OCI-LY7 (cell line): ENCODE data around the gene SHH. TPM values are rescaled to one million over a fixed set of nuclear protein-coding genes. Genes with fewer than 3 reads are reported as not detected.

Source experiments
- BruUV-seq: library from RNA; stranded (reverse); fragments of 400-500 nt; replicated peaks from 2 replicates; lab custom pipeline; 2021; lab: Mats Ljungman, UMichigan
- CTCF ChIA-PET: fragments of 300-600 bp; sonication (Branson Sonifier 250); formaldehyde crosslinking; loops from one replicate; lab custom pipeline; 2022; ENCODE audit warnings: antibody characterized with exemption; ENCODE audit not compliant: unreplicated experiment; lab: Charles Lee
- POLR2A ChIA-PET: fragments of 300-600 bp; sonication (Branson Sonifier 250); formaldehyde crosslinking; loops from one replicate; lab custom pipeline; 2022; ENCODE audit warnings: antibody characterized with exemption; lab: Charles Lee
- DNase-seq: peaks from one replicate; pipeline ENCODE4 v3.0.0-alpha.2; 2015; ENCODE audit warnings: low spot score
- H2AFZ ChIP-seq: fragments of 200-600 bp; sonication (generic), shearing (Covaris generic); 2 replicates; pipeline ENCODE4 v1.6.1; 2014; ENCODE audit warnings: mild to moderate bottlenecking, antibody characterized with exemption, low read length, moderate library complexity
- H3K27ac ChIP-seq: fragments of 200-600 bp; sonication (generic); 2 replicates; pipeline ENCODE4 v1.5.1; 2014; ENCODE audit warnings: mixed run types, low read depth, mild to moderate bottlenecking, moderate library complexity, low read length, inconsistent platforms; ENCODE audit not compliant: poor library complexity, severe bottlenecking
- H3K36me3 ChIP-seq: fragments of 200-600 bp; sonication (generic); 2 replicates; pipeline ENCODE4 v1.6.1; 2014; ENCODE audit warnings: mild to moderate bottlenecking, antibody characterized with exemption, low read length, moderate library complexity, mixed read lengths; ENCODE audit not compliant: insufficient read depth
- H3K4me1 ChIP-seq: fragments of 200-600 bp; sonication (generic); 2 replicates; pipeline ENCODE4 v1.5.1; 2014; ENCODE audit warnings: mild to moderate bottlenecking, low read length; ENCODE audit not compliant: insufficient read depth, poor library complexity, severe bottlenecking
- H3K4me2 ChIP-seq: fragments of 200-600 bp; sonication (generic); 2 replicates; pipeline ENCODE4 v1.6.1; 2014; ENCODE audit warnings: mild to moderate bottlenecking, low read length
- H3K4me3 ChIP-seq: fragments of 200-600 bp; sonication (generic); 2 replicates; pipeline ENCODE4 v1.5.1; 2014; ENCODE audit warnings: mild to moderate bottlenecking, low read depth, low read length; ENCODE audit not compliant: poor library complexity, severe bottlenecking
- H3K79me2 ChIP-seq: fragments of 200-600 bp; sonication (generic); 2 replicates; pipeline ENCODE4 v1.6.1; 2016; ENCODE audit warnings: low read depth, mild to moderate bottlenecking, low read length, moderate library complexity, mixed read lengths; ENCODE audit not compliant: insufficient read depth
- H3K9me2 ChIP-seq: fragments of 200-600 bp; sonication (generic); 2 replicates; pipeline ENCODE4 v1.6.1; 2016; ENCODE audit warnings: mild to moderate bottlenecking, low read length, mixed read lengths; ENCODE audit not compliant: insufficient read depth
- H3K9me3 ChIP-seq: fragments of 200-600 bp; sonication (generic); 2 replicates; pipeline ENCODE4 v1.6.1; 2014; ENCODE audit warnings: mild to moderate bottlenecking, mixed run types, low read length, mixed read lengths
- H4K20me1 ChIP-seq: fragments of 200-600 bp; sonication (generic); 2 replicates; pipeline ENCODE4 v1.6.1; 2014; ENCODE audit warnings: mild to moderate bottlenecking, antibody characterized with exemption, low read length, moderate library complexity, mixed read lengths; ENCODE audit not compliant: insufficient read depth
- CTCF ChIP-seq: fragments of 200-600 bp; sonication (generic); conservative IDR thresholded peaks from 2 replicates; pipeline ENCODE4 v1.5.1; 2014; ENCODE audit warnings: mild to moderate bottlenecking, antibody characterized with exemption, low read length, moderate library complexity, mixed read lengths
- EZH2phosphoT487 ChIP-seq: fragments of 200-600 bp; sonication (generic); IDR thresholded peaks from 2 replicates; pipeline ENCODE4 v1.6.1; 2018; ENCODE audit warnings: low read depth, borderline replicate concordance, mild to moderate bottlenecking, mixed run types, antibody characterized with exemption, low read length, moderate library complexity, mixed read lengths
- intact Hi-C: fragments of 100-400 bp; cut with micrococcal nuclease; formaldehyde crosslinking; loops from one replicate; pipeline ENCODE4 v1.10.0; 2022; ENCODE audit not compliant: unreplicated experiment
- total RNA-seq, 2 experiments: library from RNA; depleted of rRNA in 1 of 2; stranded (reverse); fragments of >200 nt in 1 of 2; shearing (Covaris generic) in 1 of 2; gene quantifications; 2 replicates each; pipeline ENCODE4 v1.2.3, GENCODE V29; 2014 to 2022

The SHH gene
- total RNA-seq, 2 experiments from 2014 or later, result not detected

GRCh38 chr7:155796381-155797261 lies 15.6 kb downstream of the SHH start:
- H3K27ac ChIP-seq, result no peak overlapping the region
- no peak overlapping the region for H2AFZ ChIP-seq
- H3K9me2 ChIP-seq, result no peaks in the 10 kb centered on the region
- no TSS peak for BruUV-seq
- ChIA-PET CTCF (interaction anchor here (0.5 kb wide), 1 partner anchor 974 kb away, joined by 3 read pairs; no protein-coding TSS in a partner anchor), POLR2A (interaction anchor here (0.6 kb wide), 1 partner anchor 117 kb away, joined by 4 read pairs; no protein-coding TSS in a partner anchor)
- peak; percentile 44 for DNase-seq
- no peak for TF ChIP-seq EZH2phosphoT487
- peak; percentile 59 for TF ChIP-seq CTCF
- H3K4me3 ChIP-seq, result no peak overlapping the region
- no peaks in the 10 kb centered on the region for H3K36me3 ChIP-seq
- no peaks in the 10 kb centered on the region for H3K79me2 ChIP-seq
- H3K9me3 ChIP-seq, result no peaks in the 10 kb centered on the region
- H4K20me1 ChIP-seq, result no peaks in the 10 kb centered on the region
- no peaks in the 10 kb centered on the region for H3K4me1 ChIP-seq
- no peak overlapping the region for H3K4me2 ChIP-seq
- intact Hi-C loops, result loop anchor here (5.0 to 10.0 kb wide), 2 partner anchors 676 to 1028 kb away; no protein-coding TSS in a partner anchor

- Histone ChIP-seq H3K4me2 (no peak overlapping the region), H3K79me2 (no peaks in the 10 kb centered on the region), H2AFZ (no peak overlapping the region), H3K9me3 (no peaks in the 10 kb centered on the region), H3K4me3 (no peak overlapping the region), H3K9me2 (no peaks in the 10 kb centered on the region), H4K20me1 (no peaks in the 10 kb centered on the region), H3K36me3 (no peaks in the 10 kb centered on the region), H3K27ac (no peak overlapping the region), H3K4me1 (no peaks in the 10 kb centered on the region)
- no TSS peak for BruUV-seq
- no peak for TF ChIP-seq EZH2phosphoT487
- no peak for TF ChIP-seq CTCF
- POLR2A ChIA-PET, result no interaction called here
- no peak for DNase-seq
- intact Hi-C loops, result loop anchor here (5.0 to 10.0 kb wide), 2 partner anchors 676 to 1029 kb away; no protein-coding TSS in a partner anchor
- CTCF ChIA-PET, result no interaction called here
Observed at GRCh38 chr7:155795951-155796350, 16.3 kb downstream of the SHH start.
